HG03354 (cell line): ENCODE results near the gene TIMM44.
"Not testable (repeated sequence)": the region's sequence is repeated elsewhere in the genome, so short reads cannot be mapped to it uniquely, and the experiment has no call there.

Experiments
- ATAC-seq: cut with Tn5 transposase; IDR thresholded peaks from one replicate; pipeline ENCODE4 v1.9.1; 2021; ENCODE audit warnings: mild to moderate bottlenecking; ENCODE audit not compliant: unreplicated experiment, poor library complexity, severe bottlenecking

The TIMM44 gene

DNA sequence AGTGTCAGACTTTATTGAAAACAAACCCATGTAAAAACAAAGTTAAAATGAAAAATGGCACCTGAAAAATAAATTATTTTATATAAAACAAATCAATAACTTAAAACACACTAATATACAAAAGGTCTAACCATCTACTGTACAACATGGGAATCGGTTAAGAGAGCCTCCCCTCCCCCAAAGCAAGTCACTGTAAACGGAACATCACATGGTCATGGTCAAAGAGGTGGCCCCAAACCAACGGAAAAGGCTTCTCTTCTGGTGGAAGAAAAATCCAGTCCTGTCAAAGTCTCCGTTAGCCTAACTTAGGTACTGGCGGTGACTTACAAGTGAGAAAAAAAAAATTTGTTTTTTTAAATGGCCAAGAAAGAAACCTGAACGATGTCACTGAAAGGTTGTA is 15.7 kb upstream of the TIMM44 start:
- no peak for ATAC-seq

- no peak for ATAC-seq
Observed at GRCh38 chr19:7955696-7956095, 12.2 kb upstream of the TIMM44 start.

DNA sequence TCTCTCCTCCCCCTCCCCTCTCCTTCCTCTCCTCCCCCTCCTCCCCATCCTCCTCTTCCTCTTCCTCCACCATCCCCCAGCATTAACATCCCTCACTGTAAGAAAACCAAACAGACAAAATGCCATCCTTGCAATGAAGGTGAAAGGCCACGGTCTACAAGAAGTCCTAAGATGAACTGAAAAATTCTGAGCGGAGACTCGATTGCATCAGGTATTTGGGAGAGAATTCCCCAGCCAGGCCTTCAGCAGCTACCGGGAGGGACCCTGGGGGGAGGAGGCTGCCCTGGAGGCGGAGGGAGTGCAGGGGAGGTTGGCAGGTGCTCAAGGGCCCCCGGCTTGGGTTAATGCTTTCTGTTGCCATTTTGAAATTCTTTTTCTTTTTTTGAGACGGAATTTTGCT is 10.1 kb upstream of the TIMM44 start:
- ATAC-seq: no peak

- no peak for ATAC-seq
Observed at GRCh38 chr19:7953060-7953459, 9.6 kb upstream of the TIMM44 start.

GRCh38 chr19:7947939-7948338 is 4.5 kb upstream of the TIMM44 start:
- no peak for ATAC-seq

DNA sequence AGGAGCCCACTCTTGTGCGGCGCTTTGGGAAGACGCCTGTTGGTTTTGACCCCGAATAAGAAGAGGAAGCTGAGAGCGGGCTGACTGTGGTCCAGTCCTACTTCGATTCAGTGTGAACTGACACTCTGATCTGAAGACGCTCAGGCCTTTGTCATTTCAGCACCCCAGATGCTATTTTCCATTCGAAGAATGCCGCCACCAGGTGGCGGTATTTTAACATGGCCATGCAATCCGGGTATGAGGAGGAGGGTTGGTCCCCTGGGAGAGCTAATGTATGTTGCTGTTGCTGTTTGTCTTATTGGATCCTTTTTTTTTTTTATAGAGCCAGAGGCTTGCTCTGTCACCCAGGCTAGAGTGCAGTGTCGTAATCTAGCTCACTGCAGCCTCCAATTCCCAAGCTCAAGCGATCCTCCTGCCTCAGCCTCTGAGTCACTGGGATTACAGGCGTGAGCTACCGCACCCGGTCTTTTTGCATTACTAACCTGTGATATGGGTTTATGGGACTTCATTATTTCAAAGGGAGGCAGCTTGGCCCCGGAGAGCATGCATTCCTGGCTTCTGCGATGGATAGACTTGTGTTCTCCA is 803 bp upstream of the TIMM44 start:
- peak; percentile 39 for ATAC-seq

GRCh38 chr19:7942981-7943443 is 454 bp downstream of the TIMM44 start:
- no peak for ATAC-seq

GRCh38 chr19:7941895-7942596 is 1.4 kb downstream of the TIMM44 start:
- ATAC-seq: no peak

DNA sequence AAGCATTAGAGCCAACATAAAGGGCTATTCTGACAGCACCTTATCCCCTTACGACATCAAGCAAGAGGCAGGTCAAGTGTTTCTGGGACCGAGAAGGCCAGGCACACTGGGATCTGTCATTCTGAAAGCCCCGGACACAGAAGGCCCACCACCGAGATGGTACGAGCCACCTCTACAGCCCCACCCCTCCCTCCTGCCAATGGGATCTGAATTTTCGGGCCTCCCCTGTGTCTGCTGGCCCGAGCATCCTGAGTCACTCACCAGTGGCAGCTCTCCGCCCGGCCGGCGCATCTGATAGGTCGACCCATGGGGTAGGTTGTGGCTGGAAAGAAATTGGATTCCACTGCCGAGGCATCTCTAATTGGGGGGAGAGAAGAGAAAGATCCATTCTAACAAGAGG is 2.6 kb downstream of the TIMM44 start:
- no peak for ATAC-seq

DNA sequence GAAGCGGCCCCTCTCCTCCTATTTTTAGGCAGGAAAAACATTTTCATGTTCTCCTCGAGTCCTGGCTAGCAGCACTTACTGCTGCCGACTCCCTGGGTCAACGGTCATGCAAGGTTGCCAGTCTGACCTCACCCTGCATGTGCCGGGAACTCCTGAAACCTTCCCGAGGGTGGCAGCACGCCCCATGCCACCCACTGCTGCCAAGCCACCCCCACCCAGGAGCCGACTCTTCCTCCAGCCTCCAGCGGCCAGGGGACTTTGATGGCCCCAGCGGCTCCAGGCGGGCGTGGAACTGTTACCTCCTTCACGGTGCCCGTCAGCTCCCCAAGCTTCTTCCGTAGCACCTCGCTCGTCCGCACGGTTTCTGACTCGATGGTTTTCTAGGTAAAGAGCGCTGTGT is 8.7 kb downstream of the TIMM44 start:
- no peak for ATAC-seq

GRCh38 chr19:7933828-7934725 is 9.4 kb downstream of the TIMM44 start:
- ATAC-seq: no peak

DNA sequence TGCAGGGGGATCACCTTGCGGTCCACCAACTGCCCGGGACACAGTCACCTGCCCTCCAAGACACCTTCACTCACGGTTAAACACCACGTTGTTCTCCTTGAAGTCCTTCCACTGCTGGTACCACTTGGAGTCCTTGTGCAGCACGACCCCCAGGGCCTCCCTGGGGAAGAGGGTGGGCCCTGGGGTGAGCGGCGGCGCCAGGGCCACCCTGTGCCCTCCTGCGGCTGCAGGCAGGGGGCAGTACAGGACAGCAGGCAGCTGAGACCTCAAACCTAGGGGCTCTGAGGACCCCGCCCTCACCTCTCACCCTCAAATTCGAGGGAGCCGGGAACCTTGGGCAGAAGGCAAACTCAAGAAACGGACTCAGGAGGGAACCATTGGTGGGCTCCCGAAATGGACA is 10.1 kb downstream of the TIMM44 start:
- ATAC-seq: no peak

GRCh38 chr19:7932930-7933300 is 10.6 kb downstream of the TIMM44 start:
- no peak for ATAC-seq

GRCh38 chr19:7932276-7932929 is 11.1 kb downstream of the TIMM44 start:
- ATAC-seq: no peak

GRCh38 chr19:7931221-7932061 is 12.0 kb downstream of the TIMM44 start:
- no peak for ATAC-seq

DNA sequence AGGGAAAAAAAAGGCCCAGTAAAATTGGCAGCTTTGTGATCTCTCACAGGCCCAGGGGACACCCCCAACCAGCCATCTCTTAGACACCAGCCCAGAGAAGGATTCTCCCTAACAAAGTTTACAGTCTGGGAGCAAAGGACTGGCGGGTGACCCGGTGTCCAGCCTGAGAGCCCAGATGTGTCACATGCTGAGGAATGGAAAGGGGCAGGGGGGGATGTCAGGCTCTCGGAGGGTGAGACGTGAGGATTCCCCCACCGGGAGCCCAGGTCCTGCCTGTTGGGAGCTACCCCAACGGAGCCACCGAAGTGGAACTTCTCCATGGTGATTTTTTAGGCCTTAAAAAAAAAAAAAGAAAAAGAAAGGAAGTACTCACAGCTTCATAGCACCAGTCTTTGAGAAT is 12.7 kb downstream of the TIMM44 start:
- no peak for ATAC-seq

DNA sequence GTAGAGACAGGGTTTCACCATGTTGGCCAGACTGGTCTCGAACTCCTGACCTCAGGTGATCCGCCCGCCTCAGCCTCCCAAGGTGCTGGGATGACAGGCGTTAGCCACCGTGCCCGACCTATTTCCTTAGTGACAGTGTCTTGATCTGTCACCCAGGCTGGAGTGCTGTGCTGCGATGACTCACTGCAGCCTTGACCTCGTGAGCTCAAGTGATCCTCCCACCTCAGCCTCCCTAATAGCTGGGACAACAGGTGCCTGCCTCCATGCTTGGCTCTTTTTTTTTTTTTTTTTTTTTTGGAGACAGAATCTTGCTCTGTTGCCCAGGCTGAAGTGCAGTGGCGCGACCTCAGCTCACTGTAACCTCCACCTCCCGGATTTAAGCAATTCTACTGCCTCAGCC is 13.4 kb downstream of the TIMM44 start:
- ATAC-seq: not testable (repeated sequence)

DNA sequence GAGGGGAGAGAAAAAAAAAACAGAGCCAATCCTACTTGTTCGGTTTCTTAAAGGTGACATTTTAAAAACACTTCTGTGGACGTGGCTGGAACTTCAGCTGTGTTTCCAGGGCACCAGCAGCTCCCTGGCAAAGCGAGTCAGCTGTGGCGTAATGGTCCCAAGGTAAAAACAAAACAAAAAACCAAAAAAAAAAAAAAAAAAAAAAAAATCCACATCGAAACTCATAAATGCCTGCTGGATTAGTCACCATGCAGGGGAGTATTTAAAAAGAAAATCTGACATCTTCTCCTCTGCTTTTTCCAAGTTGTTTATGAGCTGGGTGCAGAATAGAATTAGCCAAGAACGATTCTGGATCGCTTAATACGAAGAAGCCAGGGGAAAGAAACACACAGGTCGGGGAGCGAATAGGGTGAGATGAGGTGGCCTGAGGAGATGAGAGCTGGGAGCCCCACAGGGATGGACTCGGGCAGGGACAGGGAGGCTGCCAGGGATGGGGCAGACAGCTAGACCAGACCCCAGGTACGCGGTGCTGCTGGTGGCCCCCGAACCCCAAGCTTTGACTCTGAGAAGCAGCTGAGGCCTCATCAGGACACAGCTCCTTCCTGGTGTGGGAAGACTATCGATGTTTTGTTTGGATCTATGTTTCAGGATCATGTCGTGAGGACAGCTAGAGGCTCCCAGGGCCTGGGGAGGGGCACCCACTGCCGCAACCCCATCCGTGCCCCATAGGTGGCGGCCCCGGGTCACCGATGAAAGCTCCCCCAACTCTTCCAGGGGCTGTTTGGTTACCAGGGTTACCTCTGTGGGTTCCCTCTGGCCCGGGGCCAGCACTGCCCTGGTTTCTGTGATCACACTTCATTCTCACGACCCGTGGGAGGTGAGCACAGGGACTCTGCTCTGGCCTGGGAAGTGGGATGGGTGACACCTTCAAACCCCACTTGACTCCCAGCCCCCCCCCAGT is 14.4 kb downstream of the TIMM44 start:
- no peak for ATAC-seq
